Nephron (organoid): Measurements from ENCODE around the gene RAPSN.

Experiments used
- H3K27ac Mint-ChIP-seq, 3 experiments: 2 replicates each; pipeline ENCODE4 v1.8.0; 2020; ENCODE audit warnings: mixed read lengths in 3 of 3, mild to moderate bottlenecking in 2 of 3, moderate library complexity in 1 of 3
- H3K27me3 Mint-ChIP-seq: 2 replicates; pipeline ENCODE4 v1.8.0; 2021; ENCODE audit warnings: low read depth, mild to moderate bottlenecking, moderate library complexity, mixed read lengths
- H3K36me3 Mint-ChIP-seq: 2 replicates; pipeline ENCODE4 v1.8.0; 2020; ENCODE audit warnings: low read depth, mixed read lengths
- H3K4me1 Mint-ChIP-seq: 2 replicates; pipeline ENCODE4 v1.8.0; 2020; ENCODE audit warnings: mixed read lengths
- H3K4me3 Mint-ChIP-seq, 3 experiments: 2 replicates each; pipeline ENCODE4 v1.8.0; 2020; ENCODE audit warnings: mild to moderate bottlenecking in 3 of 3, mixed read lengths in 3 of 3, moderate library complexity in 2 of 3
- H3K9me3 Mint-ChIP-seq: 2 replicates; pipeline ENCODE4 v1.8.0; 2020; ENCODE audit warnings: mixed read lengths
- TF ChIP-seq, protein P1 (sequence below), 3 experiments: fragments of 200-600 bp; sonication (generic); IDR thresholded peaks; one replicate each; pipeline ENCODE4 v1.5.0; 2021; ENCODE audit warnings: antibody characterized with exemption in 3 of 3; ENCODE audit not compliant: unreplicated experiment in 3 of 3

Gene RAPSN

GRCh38 chr11:47489395-47489755, 40.4 kb upstream of the RAPSN start:
- no peaks in the 10 kb centered on the region for H3K9me3 Mint-ChIP-seq
- no peaks in the 10 kb centered on the region for H3K27me3 Mint-ChIP-seq
- H3K4me1 Mint-ChIP-seq, result peaks cover 9% of the 10 kb centered on the region
- TF ChIP-seq, protein P1, sequence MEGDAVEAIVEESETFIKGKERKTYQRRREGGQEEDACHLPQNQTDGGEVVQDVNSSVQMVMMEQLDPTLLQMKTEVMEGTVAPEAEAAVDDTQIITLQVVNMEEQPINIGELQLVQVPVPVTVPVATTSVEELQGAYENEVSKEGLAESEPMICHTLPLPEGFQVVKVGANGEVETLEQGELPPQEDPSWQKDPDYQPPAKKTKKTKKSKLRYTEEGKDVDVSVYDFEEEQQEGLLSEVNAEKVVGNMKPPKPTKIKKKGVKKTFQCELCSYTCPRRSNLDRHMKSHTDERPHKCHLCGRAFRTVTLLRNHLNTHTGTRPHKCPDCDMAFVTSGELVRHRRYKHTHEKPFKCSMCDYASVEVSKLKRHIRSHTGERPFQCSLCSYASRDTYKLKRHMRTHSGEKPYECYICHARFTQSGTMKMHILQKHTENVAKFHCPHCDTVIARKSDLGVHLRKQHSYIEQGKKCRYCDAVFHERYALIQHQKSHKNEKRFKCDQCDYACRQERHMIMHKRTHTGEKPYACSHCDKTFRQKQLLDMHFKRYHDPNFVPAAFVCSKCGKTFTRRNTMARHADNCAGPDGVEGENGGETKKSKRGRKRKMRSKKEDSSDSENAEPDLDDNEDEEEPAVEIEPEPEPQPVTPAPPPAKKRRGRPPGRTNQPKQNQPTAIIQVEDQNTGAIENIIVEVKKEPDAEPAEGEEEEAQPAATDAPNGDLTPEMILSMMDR (IDR thresholded peaks at IDR 0.05; ENCODE audit: unreplicated experiment in 3 of 3), result no peak
- H3K36me3 Mint-ChIP-seq, result peaks cover 63% of the 10 kb centered on the region
- no peak overlapping the region for H3K4me3 Mint-ChIP-seq
- peak overlapping the region in 1 of 3 experiments; percentile 28 for H3K27ac Mint-ChIP-seq

DNA sequence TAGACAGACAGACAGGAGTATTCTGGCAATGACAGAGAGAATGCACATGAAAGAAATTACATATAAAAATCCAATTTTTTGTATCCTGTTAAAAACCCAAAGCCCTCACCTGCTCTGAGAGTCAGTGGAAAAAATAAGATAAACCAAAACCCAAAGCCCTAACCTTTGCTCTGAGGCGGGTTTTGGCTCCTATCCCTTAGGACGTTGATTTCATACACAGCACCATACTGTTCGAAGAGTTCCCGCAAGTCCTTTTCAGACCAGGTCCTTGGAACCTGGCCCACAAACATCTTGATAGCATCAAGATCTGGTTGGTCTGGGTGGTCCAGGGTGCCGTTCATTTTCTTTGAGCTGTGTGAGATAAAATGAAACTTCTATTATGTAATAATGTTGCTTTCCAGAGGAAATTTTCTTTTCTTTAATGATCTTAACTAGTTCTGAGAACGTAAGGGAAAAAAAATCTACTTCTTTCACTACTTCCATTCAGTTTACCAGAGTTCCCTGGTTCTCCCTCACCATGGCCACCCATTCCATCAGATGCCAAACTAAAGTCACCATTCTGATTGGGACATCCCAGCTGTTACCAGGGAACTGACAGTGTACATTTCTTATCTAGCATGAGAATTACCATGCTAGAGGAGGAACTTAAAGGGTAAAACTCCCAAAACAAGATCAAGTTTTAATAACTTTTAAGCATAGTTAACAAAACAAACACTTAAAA, 39.9 kb upstream of the RAPSN start:
- TF ChIP-seq, protein P1 (IDR thresholded peaks at IDR 0.05; ENCODE audit: unreplicated experiment in 3 of 3), result no peak
- Mint-ChIP-seq H3K27ac (peak overlapping the region in 1 of 3 experiments; percentile 44), H3K36me3 (peaks cover 63% of the 10 kb centered on the region), H3K9me3 (no peaks in the 10 kb centered on the region), H3K4me1 (peaks cover 5% of the 10 kb centered on the region), H3K27me3 (no peaks in the 10 kb centered on the region), H3K4me3 (no peak overlapping the region)

- Mint-ChIP-seq H3K27me3 (no peaks in the 10 kb centered on the region), H3K9me3 (no peaks in the 10 kb centered on the region)
Observed at GRCh38 chr11:47488111-47488510, 39.2 kb upstream of the RAPSN start.

GRCh38 chr11:47487421-47487820, 38.5 kb upstream of the RAPSN start:
- Mint-ChIP-seq H3K4me3 (no peak overlapping the region), H3K36me3 (peaks cover 67% of the 10 kb centered on the region), H3K27me3 (no peaks in the 10 kb centered on the region), H3K9me3 (no peaks in the 10 kb centered on the region), H3K4me1 (peaks cover 4% of the 10 kb centered on the region), H3K27ac (no peak overlapping the region)
- TF ChIP-seq, protein P1 (IDR thresholded peaks at IDR 0.05; ENCODE audit: unreplicated experiment in 3 of 3), result no peak

More at GRCh38 chr11:47488111-47488510, 39.2 kb upstream of the RAPSN start:
- Mint-ChIP-seq H3K4me1 (peaks cover 4% of the 10 kb centered on the region), H3K27ac (no peak overlapping the region), H3K36me3 (peaks cover 65% of the 10 kb centered on the region), H3K4me3 (no peak overlapping the region)
- TF ChIP-seq, protein P1 (IDR thresholded peaks at IDR 0.05; ENCODE audit: unreplicated experiment in 3 of 3), result no peak

- Mint-ChIP-seq H3K4me3 (no peak overlapping the region), H3K9me3 (no peaks in the 10 kb centered on the region), H3K4me1 (peaks cover 4% of the 10 kb centered on the region), H3K36me3 (peaks cover 79% of the 10 kb centered on the region), H3K27me3 (no peaks in the 10 kb centered on the region), H3K27ac (no peak overlapping the region)
- TF ChIP-seq, protein P1 (IDR thresholded peaks at IDR 0.05; ENCODE audit: unreplicated experiment in 3 of 3), result no peak
Observed at GRCh38 chr11:47485107-47485506, 36.2 kb upstream of the RAPSN start.

DNA sequence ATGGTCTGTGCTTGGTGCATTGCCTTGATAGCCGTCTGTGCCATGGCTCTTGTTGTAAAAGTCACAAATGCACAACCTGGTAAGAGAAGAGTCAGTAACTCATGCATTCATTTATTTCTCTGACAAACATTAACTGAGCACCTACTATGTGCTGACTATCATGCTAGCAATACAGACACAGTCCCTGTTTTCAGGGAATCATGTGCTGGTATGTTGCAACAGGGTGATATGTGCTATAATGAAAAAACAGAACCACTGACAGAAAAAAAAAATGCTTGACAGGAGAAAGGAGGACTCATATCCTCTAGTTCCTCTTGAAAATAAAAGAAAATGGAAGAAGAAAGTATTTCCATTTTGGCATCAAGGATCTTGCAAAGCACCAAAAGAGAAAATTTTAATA, 34.5 kb upstream of the RAPSN start:
- TF ChIP-seq, protein P1 (IDR thresholded peaks at IDR 0.05; ENCODE audit: unreplicated experiment in 3 of 3), result no peak
- Mint-ChIP-seq H3K27me3 (no peaks in the 10 kb centered on the region), H3K4me3 (no peak overlapping the region), H3K27ac (no peak overlapping the region), H3K36me3 (peaks cover 87% of the 10 kb centered on the region), H3K4me1 (no peaks in the 10 kb centered on the region), H3K9me3 (no peaks in the 10 kb centered on the region)
